Upper lobe of left lung (tissue), 4 donors: ENCODE measurements around the gene KLC3.

ENCODE experiments used
- EP300 ChIP-seq, 4 donors: sonication (generic); formaldehyde crosslinking; IDR thresholded peaks; one replicate each; pipeline ENCODE4 v1.5.1; 2017; ENCODE audit warnings: antibody characterized with exemption in 4 of 4, control low read depth in 2 of 4
- POLR2AphosphoS5 ChIP-seq, 2 donors: sonication (generic); formaldehyde crosslinking; IDR thresholded peaks; one replicate each; pipeline ENCODE4 v1.5.1; 2017; ENCODE audit warnings: antibody characterized with exemption in 2 of 2
- TF ChIP-seq, protein P1 (sequence below), 6 experiments: fragments of 450-650 bp in 4 of 6; fragments of 200-600 bp in 2 of 6; sonication (generic) in 2 of 6; IDR thresholded peaks; one replicate each; pipeline ENCODE4 v1.5.1; 2016 to 2019; ENCODE audit warnings: antibody characterized with exemption in 6 of 6

DNA sequence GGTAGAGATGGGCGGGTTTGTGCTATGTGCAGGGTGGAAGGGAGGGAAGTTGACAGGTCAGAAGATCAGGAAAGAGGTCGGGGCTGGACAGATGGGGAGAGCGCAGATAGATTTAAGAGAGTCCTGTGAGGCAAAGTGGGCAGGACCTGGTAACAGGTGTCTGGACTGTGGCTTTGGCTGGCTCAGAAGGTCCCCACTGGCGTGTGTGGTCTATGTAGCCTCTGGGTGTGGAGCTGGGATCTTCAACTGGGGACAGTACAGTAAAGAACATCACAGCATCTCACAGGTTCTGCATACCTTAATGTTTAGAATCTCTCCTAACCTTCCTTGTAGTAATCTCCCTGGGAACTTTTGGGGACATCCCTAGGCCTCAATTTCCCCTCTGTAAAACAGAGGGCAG lies 35.5 kb upstream of the KLC3 start:
- TF ChIP-seq, protein P1, sequence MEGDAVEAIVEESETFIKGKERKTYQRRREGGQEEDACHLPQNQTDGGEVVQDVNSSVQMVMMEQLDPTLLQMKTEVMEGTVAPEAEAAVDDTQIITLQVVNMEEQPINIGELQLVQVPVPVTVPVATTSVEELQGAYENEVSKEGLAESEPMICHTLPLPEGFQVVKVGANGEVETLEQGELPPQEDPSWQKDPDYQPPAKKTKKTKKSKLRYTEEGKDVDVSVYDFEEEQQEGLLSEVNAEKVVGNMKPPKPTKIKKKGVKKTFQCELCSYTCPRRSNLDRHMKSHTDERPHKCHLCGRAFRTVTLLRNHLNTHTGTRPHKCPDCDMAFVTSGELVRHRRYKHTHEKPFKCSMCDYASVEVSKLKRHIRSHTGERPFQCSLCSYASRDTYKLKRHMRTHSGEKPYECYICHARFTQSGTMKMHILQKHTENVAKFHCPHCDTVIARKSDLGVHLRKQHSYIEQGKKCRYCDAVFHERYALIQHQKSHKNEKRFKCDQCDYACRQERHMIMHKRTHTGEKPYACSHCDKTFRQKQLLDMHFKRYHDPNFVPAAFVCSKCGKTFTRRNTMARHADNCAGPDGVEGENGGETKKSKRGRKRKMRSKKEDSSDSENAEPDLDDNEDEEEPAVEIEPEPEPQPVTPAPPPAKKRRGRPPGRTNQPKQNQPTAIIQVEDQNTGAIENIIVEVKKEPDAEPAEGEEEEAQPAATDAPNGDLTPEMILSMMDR (IDR thresholded peaks at IDR 0.05): no peak
- TF ChIP-seq EP300 (IDR thresholded peaks at IDR 0.05) (no peak), POLR2AphosphoS5 (IDR thresholded peaks at IDR 0.05) (no peak)
